Mucosa of stomach (tissue), 1 donor: ENCODE data around the gene ABI1.
A peak's percentile ranks its signal among the peaks of the same experiment; 100 is the strongest.
"Not testable (repeated sequence)": the region's sequence is repeated elsewhere in the genome, so short reads cannot be mapped to it uniquely, and the experiment has no call there.

Source experiments
- H3K27me3 ChIP-seq: one replicate; pipeline ENCODE4 v1.7.0; 2013; ENCODE audit warnings: mild to moderate bottlenecking, low read length; ENCODE audit not compliant: control insufficient read depth, insufficient read depth
- H3K36me3 ChIP-seq: one replicate; pipeline ENCODE4 v1.7.0; 2013; ENCODE audit warnings: low read length; ENCODE audit not compliant: control insufficient read depth, insufficient read depth
- H3K4me1 ChIP-seq: one replicate; pipeline ENCODE4 v1.7.0; 2013; ENCODE audit warnings: mild to moderate bottlenecking, low read length; ENCODE audit not compliant: control insufficient read depth, insufficient read depth
- H3K4me3 ChIP-seq: one replicate; pipeline ENCODE4 v1.7.0; 2013; ENCODE audit warnings: low read length
- H3K9ac ChIP-seq: one replicate; pipeline ENCODE4 v1.7.0; 2013; ENCODE audit warnings: mild to moderate bottlenecking, low read length, moderate library complexity
- H3K9me3 ChIP-seq: one replicate; pipeline ENCODE4 v1.7.0; 2013; ENCODE audit warnings: mild to moderate bottlenecking, low read length, moderate library complexity; ENCODE audit not compliant: control insufficient read depth
- donor health status: Pancreatic carcinoma.

The ABI1 gene

GRCh38 chr10:26860443-26861204 is at the start of gene ABI1:
ABI1 (minus strand) TSS chr10:26860958; CDS start chr10:26860863, 95 bp downstream.
- H3K36me3 ChIP-seq: no peaks in the 10 kb centered on the region

GRCh38 chr10:26909753-26910152 is 49.0 kb upstream of the ABI1 start:
- Histone ChIP-seq H3K4me1 (no peaks in the 10 kb centered on the region), H3K27me3 (no peaks in the 10 kb centered on the region), H3K36me3 (no peaks in the 10 kb centered on the region), H3K9me3 (no peaks in the 10 kb centered on the region), H3K9ac (no peak overlapping the region), H3K4me3 (no peak overlapping the region)

More at GRCh38 chr10:26860443-26861204, at the start of gene ABI1:
- no peaks in the 10 kb centered on the region for H3K9me3 ChIP-seq
- H3K9ac ChIP-seq: peak within 1 kb of the TSS; percentile 98
- H3K4me1 ChIP-seq: peaks cover 7% of the 10 kb centered on the region
- no peaks in the 10 kb centered on the region for H3K27me3 ChIP-seq
- H3K4me3 ChIP-seq: peak within 1 kb of the TSS; percentile 94

GRCh38 chr10:26905253-26905781 is 44.6 kb upstream of the ABI1 start:
- not testable (repeated sequence) for H3K27me3 ChIP-seq, H3K36me3 ChIP-seq, H3K9me3 ChIP-seq, H3K4me3 ChIP-seq, H3K4me1 ChIP-seq, H3K9ac ChIP-seq

GRCh38 chr10:26903431-26904217 is 42.9 kb upstream of the ABI1 start:
- Histone ChIP-seq H3K9me3 (no peaks in the 10 kb centered on the region), H3K27me3 (no peaks in the 10 kb centered on the region), H3K9ac (no peak overlapping the region), H3K36me3 (no peaks in the 10 kb centered on the region), H3K4me3 (no peak overlapping the region), H3K4me1 (no peaks in the 10 kb centered on the region)

GRCh38 chr10:26892306-26892923 is 31.7 kb upstream of the ABI1 start:
- H3K9ac ChIP-seq, H3K4me1 ChIP-seq, H3K4me3 ChIP-seq, H3K27me3 ChIP-seq, H3K9me3 ChIP-seq, H3K36me3 ChIP-seq: not testable (repeated sequence)

GRCh38 chr10:26890956-26891355 is 30.2 kb upstream of the ABI1 start:
- no peaks in the 10 kb centered on the region for H3K36me3 ChIP-seq
- H3K4me1 ChIP-seq: no peaks in the 10 kb centered on the region
- no peaks in the 10 kb centered on the region for H3K27me3 ChIP-seq
- H3K9me3 ChIP-seq: no peaks in the 10 kb centered on the region
- H3K9ac ChIP-seq: no peak overlapping the region
- no peak overlapping the region for H3K4me3 ChIP-seq

- H3K27me3 ChIP-seq: no peaks in the 10 kb centered on the region
- no peaks in the 10 kb centered on the region for H3K4me1 ChIP-seq
- H3K4me3 ChIP-seq: no peak overlapping the region
- H3K9me3 ChIP-seq: no peaks in the 10 kb centered on the region
- H3K36me3 ChIP-seq: no peaks in the 10 kb centered on the region
- H3K9ac ChIP-seq: no peak overlapping the region
Observed at GRCh38 chr10:26887611-26888215, 27.0 kb upstream of the ABI1 start.

- Histone ChIP-seq H3K27me3 (peaks cover 3% of the 10 kb centered on the region), H3K9me3 (no peaks in the 10 kb centered on the region), H3K36me3 (no peaks in the 10 kb centered on the region), H3K4me3 (no peak overlapping the region), H3K9ac (no peak overlapping the region), H3K4me1 (no peaks in the 10 kb centered on the region)
Observed at GRCh38 chr10:26881600-26882331, 21.0 kb upstream of the ABI1 start.

- Histone ChIP-seq H3K27me3 (peaks cover 3% of the 10 kb centered on the region), H3K9ac (no peak overlapping the region), H3K36me3 (no peaks in the 10 kb centered on the region), H3K4me3 (no peak overlapping the region), H3K4me1 (no peaks in the 10 kb centered on the region), H3K9me3 (no peaks in the 10 kb centered on the region)
Observed at GRCh38 chr10:26879744-26880143, 19.0 kb upstream of the ABI1 start.

GRCh38 chr10:26870766-26871165 is 10.0 kb upstream of the ABI1 start:
- peaks cover 2% of the 10 kb centered on the region for H3K27me3 ChIP-seq
- H3K9ac ChIP-seq: no peak overlapping the region
- H3K36me3 ChIP-seq: no peaks in the 10 kb centered on the region
- H3K4me3 ChIP-seq: no peak overlapping the region
- H3K9me3 ChIP-seq: no peaks in the 10 kb centered on the region
- no peaks in the 10 kb centered on the region for H3K4me1 ChIP-seq

- Histone ChIP-seq H3K27me3 (peaks cover 2% of the 10 kb centered on the region), H3K4me1 (no peaks in the 10 kb centered on the region), H3K9me3 (no peaks in the 10 kb centered on the region), H3K9ac (no peak overlapping the region), H3K4me3 (no peak overlapping the region), H3K36me3 (no peaks in the 10 kb centered on the region)
Observed at GRCh38 chr10:26869528-26869927, 8.8 kb upstream of the ABI1 start.
